DOHH2 (cell line): ENCODE results near the gene ERC2.

Source experiments
- H3F3A ChIP-seq: fragments of 200-600 bp; sonication (generic), shearing (Covaris generic); 2 replicates; pipeline ENCODE4 v1.6.0; 2016; ENCODE audit warnings: antibody characterized with exemption, mild to moderate bottlenecking; ENCODE audit not compliant: control insufficient read depth, insufficient read depth
- H3K27ac ChIP-seq: fragments of 200-600 bp; sonication (generic); 2 replicates; pipeline ENCODE4 v1.5.1; 2014; ENCODE audit warnings: low read depth, mild to moderate bottlenecking, low read length, moderate library complexity
- H3K27me3 ChIP-seq: fragments of 200-600 bp; sonication (generic); 2 replicates; pipeline ENCODE4 v1.6.1; 2014; ENCODE audit warnings: mild to moderate bottlenecking, low read length, mixed read lengths; ENCODE audit not compliant: control insufficient read depth
- H3K36me3 ChIP-seq: fragments of 200-600 bp; sonication (generic); 2 replicates; pipeline ENCODE4 v1.6.1; 2014; ENCODE audit warnings: mild to moderate bottlenecking, low read length, moderate library complexity, mixed read lengths; ENCODE audit not compliant: control insufficient read depth
- H3K4me1 ChIP-seq: fragments of 200-600 bp; sonication (generic); 2 replicates; pipeline ENCODE4 v1.6.1; 2014; ENCODE audit warnings: mild to moderate bottlenecking, low read length, mixed read lengths; ENCODE audit not compliant: control insufficient read depth
- H3K4me2 ChIP-seq: fragments of 200-600 bp; sonication (generic); 2 replicates; pipeline ENCODE4 v1.6.0; 2014; ENCODE audit warnings: mild to moderate bottlenecking, low read length, moderate library complexity
- H3K4me3 ChIP-seq: fragments of 200-600 bp; sonication (generic); 2 replicates; pipeline ENCODE4 v1.5.1; 2014; ENCODE audit warnings: mild to moderate bottlenecking, low read length, mixed read lengths
- H3K79me2 ChIP-seq: fragments of 200-600 bp; sonication (generic); 2 replicates; pipeline ENCODE4 v1.6.1; 2014; ENCODE audit warnings: mild to moderate bottlenecking, low read length, mixed read lengths; ENCODE audit not compliant: control insufficient read depth
- H3K9me2 ChIP-seq: fragments of 200-600 bp; sonication (generic); replicated peaks from 2 replicates; pipeline ENCODE4 v1.6.1; 2014; ENCODE audit warnings: mild to moderate bottlenecking, low read length, mixed read lengths; ENCODE audit not compliant: control insufficient read depth
- H3K9me3 ChIP-seq: fragments of 200-600 bp; sonication (generic); 2 replicates; pipeline ENCODE4 v1.6.1; 2014; ENCODE audit warnings: antibody characterized with exemption, low read length, mixed read lengths; ENCODE audit not compliant: control insufficient read depth, insufficient read depth
- H4K20me1 ChIP-seq: fragments of 200-600 bp; sonication (generic); 2 replicates; pipeline ENCODE4 v1.6.0; 2014; ENCODE audit warnings: low read depth, mild to moderate bottlenecking, antibody characterized with exemption, low read length, moderate library complexity; ENCODE audit not compliant: control insufficient read depth, insufficient read depth
- CTCF ChIP-seq: fragments of 200-600 bp; sonication (generic); IDR thresholded peaks from one replicate; pipeline ENCODE4 v1.5.1; 2014; ENCODE audit warnings: antibody characterized with exemption, mild to moderate bottlenecking, low read depth, low read length; ENCODE audit not compliant: poor library complexity, severe bottlenecking
- EZH2phosphoT487 ChIP-seq: fragments of 200-600 bp; sonication (generic); IDR thresholded peaks from 2 replicates; pipeline ENCODE4 v1.6.1; 2017; ENCODE audit warnings: borderline replicate concordance, mild to moderate bottlenecking, antibody characterized with exemption, low read length, moderate library complexity, mixed read lengths

The ERC2 gene

GRCh38 chr3:55512571-55513343, 955.5 kb downstream of the ERC2 start:
- H4K20me1 ChIP-seq, result no peaks in the 10 kb centered on the region
- no peak overlapping the region for H3K27ac ChIP-seq
- no peak overlapping the region for H3K4me3 ChIP-seq
- H3K27me3 ChIP-seq, result no peaks in the 10 kb centered on the region
- H3K79me2 ChIP-seq, result no peaks in the 10 kb centered on the region
- no peaks in the 10 kb centered on the region for H3K9me2 ChIP-seq
- H3K4me1 ChIP-seq, result no peaks in the 10 kb centered on the region
- TF ChIP-seq EZH2phosphoT487, result no peak
- TF ChIP-seq CTCF, result no peak
- no peaks in the 10 kb centered on the region for H3F3A ChIP-seq
- no peaks in the 10 kb centered on the region for H3K36me3 ChIP-seq
- H3K9me3 ChIP-seq, result no peaks in the 10 kb centered on the region
- H3K4me2 ChIP-seq, result no peak overlapping the region

GRCh38 chr3:55511895-55512570, 956.2 kb downstream of the ERC2 start:
- H3K27me3 ChIP-seq, result no peaks in the 10 kb centered on the region
- H3K4me2 ChIP-seq, result no peak overlapping the region
- H3K27ac ChIP-seq, result no peak overlapping the region
- no peaks in the 10 kb centered on the region for H3F3A ChIP-seq
- H3K9me2 ChIP-seq, result no peaks in the 10 kb centered on the region
- H4K20me1 ChIP-seq, result no peaks in the 10 kb centered on the region
- H3K79me2 ChIP-seq, result no peaks in the 10 kb centered on the region
- H3K9me3 ChIP-seq, result no peaks in the 10 kb centered on the region
- TF ChIP-seq EZH2phosphoT487 (no peak), CTCF (no peak)
- no peaks in the 10 kb centered on the region for H3K4me1 ChIP-seq
- H3K4me3 ChIP-seq, result no peak overlapping the region
- no peaks in the 10 kb centered on the region for H3K36me3 ChIP-seq

GRCh38 chr3:55508335-55508734, 959.9 kb downstream of the ERC2 start:
- H3K27me3 ChIP-seq, result no peaks in the 10 kb centered on the region
- no peak for TF ChIP-seq EZH2phosphoT487
- no peak overlapping the region for H3K4me2 ChIP-seq

GRCh38 chr3:55507808-55508207, 960.5 kb downstream of the ERC2 start:
- Histone ChIP-seq H3K27me3 (no peaks in the 10 kb centered on the region), H3K4me2 (no peak overlapping the region)

More at GRCh38 chr3:55508335-55508734, 959.9 kb downstream of the ERC2 start:
- Histone ChIP-seq H3K9me2 (no peaks in the 10 kb centered on the region), H3K4me1 (no peaks in the 10 kb centered on the region), H3K4me3 (no peak overlapping the region), H3K36me3 (no peaks in the 10 kb centered on the region), H3K9me3 (no peaks in the 10 kb centered on the region), H3K79me2 (no peaks in the 10 kb centered on the region), H3K27ac (no peak overlapping the region), H4K20me1 (no peaks in the 10 kb centered on the region), H3F3A (no peaks in the 10 kb centered on the region)

More at GRCh38 chr3:55507808-55508207, 960.5 kb downstream of the ERC2 start:
- Histone ChIP-seq H3F3A (no peaks in the 10 kb centered on the region), H3K79me2 (no peaks in the 10 kb centered on the region), H3K27ac (no peak overlapping the region), H3K4me1 (no peaks in the 10 kb centered on the region), H3K36me3 (no peaks in the 10 kb centered on the region), H3K4me3 (no peak overlapping the region), H4K20me1 (no peaks in the 10 kb centered on the region), H3K9me2 (no peaks in the 10 kb centered on the region), H3K9me3 (no peaks in the 10 kb centered on the region)
- TF ChIP-seq EZH2phosphoT487 (no peak), CTCF (no peak)
